Stomach (tissue), 4 donors: ENCODE data around the gene CBLB.

Experiments
- CTCF ChIP-seq, 7 experiments: fragments of 450-650 bp in 4 of 7; fragments of 200-600 bp in 3 of 7; sonication (generic) in 3 of 7; IDR thresholded peaks; one replicate each; pipeline ENCODE4 v1.5.1; 2016 to 2019; ENCODE audit warnings: antibody characterized with exemption in 7 of 7, control low read depth in 2 of 7, mild to moderate bottlenecking in 1 of 7
- POLR2A ChIP-seq, 4 donors: fragments of 450-650 bp; IDR thresholded peaks; one replicate each; pipeline ENCODE4 v1.6.1; 2016; ENCODE audit warnings: antibody characterized with exemption in 4 of 4, control low read depth in 2 of 4, mild to moderate bottlenecking in 1 of 4, moderate library complexity in 1 of 4

GRCh38 chr3:105626739-105627138, 242.1 kb downstream of the CBLB start:
- no peak for TF ChIP-seq POLR2A (IDR thresholded peaks at IDR 0.05)
- no peak for TF ChIP-seq CTCF (IDR thresholded peaks at IDR 0.05)
